Measurements from ENCODE around the gene AFMID. TPM values are rescaled to one million over a fixed set of nuclear protein-coding genes. Genes with fewer than 3 reads are reported as not detected.
"Not testable (repeated sequence)": the region's sequence is repeated elsewhere in the genome, so short reads cannot be mapped to it uniquely, and the experiment has no call there.

The AFMID gene, protein sequence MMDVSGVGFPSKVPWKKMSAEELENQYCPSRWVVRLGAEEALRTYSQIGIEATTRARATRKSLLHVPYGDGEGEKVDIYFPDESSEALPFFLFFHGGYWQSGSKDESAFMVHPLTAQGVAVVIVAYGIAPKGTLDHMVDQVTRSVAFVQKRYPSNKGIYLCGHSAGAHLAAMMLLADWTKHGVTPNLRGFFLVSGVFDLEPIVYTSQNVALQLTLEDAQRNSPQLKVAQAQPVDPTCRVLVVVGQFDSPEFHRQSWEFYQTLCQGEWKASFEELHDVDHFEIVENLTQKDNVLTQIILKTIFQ
- total RNA-seq (2014; rRNA removed; shearing (Covaris generic)), result 97.1 and 110 TPM in 2 replicates

GRCh38 chr17:78186692-78187595 is at the start of gene AFMID, which contains the start of gene TK1:
AFMID (plus strand) TSS chr17:78187362; CDS start chr17:78187371, 9 bp downstream.
TK1 (minus strand) TSS chr17:78187052; CDS start chr17:78186994, 58 bp downstream.
- Histone ChIP-seq H3K27me3 (no peaks in the 10 kb centered on the region), H3K4me3 (peak within 1 kb of the TSS; percentile 76), H3K36me3 (peaks cover 40% of the 10 kb centered on the region), H3K4me1 (peaks cover 22% of the 10 kb centered on the region), H3K9me3 (replicated peaks) (no peaks in the 10 kb centered on the region), H3K27ac (peak within 1 kb of the TSS; percentile 82)
- DNase-seq, result peak; percentile 100

GRCh38 chr17:78137392-78138203 is 49.6 kb upstream of the AFMID start:
- Histone ChIP-seq H3K36me3 (no peaks in the 10 kb centered on the region), H3K27ac (no peak overlapping the region), H3K9me3 (replicated peaks) (no peaks in the 10 kb centered on the region), H3K4me3 (no peak overlapping the region), H3K4me1 (no peaks in the 10 kb centered on the region), H3K27me3 (no peaks in the 10 kb centered on the region)
- no peak for DNase-seq

DNA sequence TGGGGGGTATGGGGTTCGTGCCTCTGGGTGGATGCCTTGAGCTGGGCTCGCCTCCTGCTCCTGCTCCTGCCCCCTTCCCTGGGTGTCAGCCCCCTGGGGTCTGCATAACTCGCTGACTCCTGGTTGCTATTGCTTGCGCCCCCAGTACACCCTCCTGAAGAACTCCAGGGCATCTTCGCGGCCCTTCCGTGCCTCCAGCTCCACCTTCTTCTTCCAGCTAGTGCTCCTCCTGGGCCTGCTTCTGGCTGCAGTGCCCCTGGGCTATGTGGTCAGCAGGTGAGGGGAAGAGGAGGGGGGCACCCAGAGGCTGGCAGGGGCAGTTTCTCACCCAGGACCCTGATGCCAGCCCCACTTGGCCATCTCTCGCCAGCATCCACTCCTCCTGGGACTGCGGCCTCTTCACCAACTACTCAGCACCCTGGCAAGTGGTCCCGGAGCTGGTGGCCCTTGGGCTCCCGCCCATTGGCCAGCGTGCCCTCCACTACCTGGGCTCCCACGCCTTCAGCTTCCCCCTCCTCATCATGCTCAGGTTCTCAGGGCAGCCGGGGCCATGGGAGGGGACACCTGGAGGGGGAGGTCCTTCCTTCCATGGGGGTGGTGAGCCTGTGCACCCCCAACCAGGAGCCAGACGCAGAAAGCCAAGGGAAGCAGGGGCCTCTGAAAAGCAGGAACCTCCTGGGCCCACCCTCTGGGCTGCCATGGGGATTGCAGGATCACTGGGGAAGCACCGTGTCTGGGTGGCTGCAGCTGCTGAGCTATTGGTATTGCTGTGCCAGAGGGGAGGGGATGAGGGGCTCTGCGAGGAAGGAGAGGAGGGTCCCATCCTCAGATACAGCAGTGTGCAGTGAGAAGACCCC is 48.7 kb upstream of the AFMID start:
- no peak for DNase-seq
- H3K27ac ChIP-seq, result no peak overlapping the region

GRCh38 chr17:78139861-78140168 is 47.3 kb upstream of the AFMID start:
- DNase-seq; H3K36me3 ChIP-seq; H3K27ac ChIP-seq; H3K27me3 ChIP-seq; H3K4me3 ChIP-seq; H3K9me3 ChIP-seq (replicated peaks): not testable (repeated sequence)
- H3K4me1 ChIP-seq, result peaks cover 18% of the 10 kb centered on the region

More for the DNA sequence above, 48.7 kb upstream of the AFMID start:
- no peaks in the 10 kb centered on the region for H3K36me3 ChIP-seq
- no peaks in the 10 kb centered on the region for H3K9me3 ChIP-seq (replicated peaks)
- H3K27me3 ChIP-seq, result no peaks in the 10 kb centered on the region
- H3K4me3 ChIP-seq, result no peak overlapping the region
- peaks cover 4% of the 10 kb centered on the region for H3K4me1 ChIP-seq

GRCh38 chr17:78140169-78141051 is 46.8 kb upstream of the AFMID start:
- H3K4me1 ChIP-seq, result peaks cover 24% of the 10 kb centered on the region
- H3K27ac ChIP-seq, result no peak overlapping the region
- DNase-seq, result peak; percentile 100
- no peak overlapping the region for H3K4me3 ChIP-seq
- no peaks in the 10 kb centered on the region for H3K36me3 ChIP-seq
- no peaks in the 10 kb centered on the region for H3K9me3 ChIP-seq (replicated peaks)
- H3K27me3 ChIP-seq, result no peaks in the 10 kb centered on the region

- Histone ChIP-seq H3K4me3 (no peak overlapping the region), H3K27me3 (no peaks in the 10 kb centered on the region), H3K36me3 (no peaks in the 10 kb centered on the region), H3K4me1 (peaks cover 26% of the 10 kb centered on the region), H3K27ac (no peak overlapping the region), H3K9me3 (replicated peaks) (no peaks in the 10 kb centered on the region)
- no peak for DNase-seq
These were observed 45.6 kb upstream of the AFMID start for GRCh38 chr17:78141437-78142118.

DNA sequence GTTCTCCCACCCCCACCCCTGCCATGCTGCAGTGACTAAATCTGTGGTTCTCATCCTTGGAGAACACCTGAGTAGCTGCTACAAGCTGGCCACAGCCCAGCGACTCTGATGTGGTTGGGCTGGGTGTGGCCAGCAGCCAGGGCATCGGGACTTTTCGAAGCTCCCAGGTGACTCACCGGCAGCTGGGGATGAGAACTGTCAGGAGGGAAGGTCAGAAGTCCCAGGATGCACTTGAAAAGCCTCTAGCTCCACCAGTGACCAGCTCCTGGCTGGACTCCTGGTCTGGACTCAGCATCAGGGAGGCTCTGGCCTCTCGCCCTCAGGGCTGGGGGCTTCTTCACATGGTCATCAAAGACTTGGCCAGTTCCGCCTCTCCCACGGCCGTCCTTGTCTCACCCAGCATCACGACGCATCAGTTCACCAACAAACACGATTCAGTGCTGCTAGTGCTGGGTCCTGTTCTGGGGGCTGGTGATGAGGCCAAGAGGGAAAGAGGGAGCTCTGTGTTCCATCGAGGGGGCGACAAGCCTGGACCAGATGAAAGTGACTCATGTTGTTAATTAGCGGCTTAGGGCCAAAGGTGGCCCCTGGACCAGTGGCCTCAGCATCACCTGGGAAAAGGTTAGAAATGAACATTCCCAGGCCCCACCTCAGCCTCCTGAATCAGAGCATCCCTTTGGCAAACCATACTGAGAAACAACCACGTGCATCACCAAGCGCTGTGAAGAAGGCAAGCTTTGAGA is 44.9 kb upstream of the AFMID start:
- H3K4me3 ChIP-seq, result no peak overlapping the region
- peaks cover 26% of the 10 kb centered on the region for H3K4me1 ChIP-seq
- H3K27me3 ChIP-seq, result no peaks in the 10 kb centered on the region; the same call in 1 of the 2 replicates
- DNase-seq, result no peak
- H3K27ac ChIP-seq, result no peak overlapping the region
- no peaks in the 10 kb centered on the region for H3K9me3 ChIP-seq (replicated peaks)
- no peaks in the 10 kb centered on the region for H3K36me3 ChIP-seq

DNA sequence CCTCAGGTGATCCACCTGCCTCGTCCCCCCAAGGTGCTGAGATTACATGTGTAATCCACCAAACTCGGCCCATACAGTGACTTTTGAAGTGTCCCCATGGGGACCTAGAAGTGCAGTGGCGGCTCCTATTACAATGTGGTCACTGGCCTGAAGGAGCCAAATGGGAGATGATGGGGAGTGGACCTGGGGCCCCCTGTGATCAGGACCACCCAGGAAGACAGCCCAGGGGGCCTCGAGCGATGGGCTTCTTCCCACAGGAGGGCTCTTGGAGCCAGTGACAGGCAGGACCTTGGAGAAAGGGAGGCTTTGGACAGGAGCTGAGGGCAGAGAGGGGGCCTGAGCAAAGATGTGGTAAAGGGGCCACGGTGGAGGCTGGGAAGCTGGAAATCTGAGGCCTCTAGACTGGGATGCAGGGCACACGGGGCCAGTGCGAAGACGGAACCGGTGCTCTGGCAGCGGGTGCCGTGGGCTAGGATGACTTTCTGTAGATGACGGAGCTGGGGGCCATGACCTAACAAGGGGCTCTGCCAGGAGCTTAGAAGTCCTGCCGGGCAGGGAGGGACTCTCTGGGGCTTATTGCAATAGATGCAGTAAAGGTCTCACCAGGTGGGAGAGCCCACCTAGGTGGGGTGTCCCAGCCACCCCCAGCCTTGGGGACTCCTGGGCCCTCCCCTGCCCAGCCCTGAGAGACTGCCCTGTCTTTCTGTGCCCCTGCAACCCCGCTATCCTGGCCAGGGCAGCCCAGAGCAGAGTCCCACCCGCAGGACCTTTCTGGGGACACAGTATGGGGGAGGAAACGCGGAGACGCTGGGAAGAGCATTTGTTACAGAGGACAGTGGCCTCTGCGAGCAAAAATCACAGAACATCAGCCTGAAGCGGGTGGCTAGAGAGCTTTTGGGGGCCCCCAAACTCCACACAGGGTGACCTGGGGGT is 43.7 kb upstream of the AFMID start:
- Histone ChIP-seq H3K27ac (no peak overlapping the region), H3K36me3 (no peaks in the 10 kb centered on the region), H3K9me3 (replicated peaks) (no peaks in the 10 kb centered on the region), H3K27me3 (no peaks in the 10 kb centered on the region; the same call in 1 of the 2 replicates), H3K4me3 (no peak overlapping the region), H3K4me1 (peaks cover 26% of the 10 kb centered on the region)
- DNase-seq, result peak in 1 of 2 experiments; percentile 50

- Histone ChIP-seq H3K27ac (no peak overlapping the region), H3K27me3 (no peaks in the 10 kb centered on the region; the same call in 1 of the 2 replicates), H3K4me1 (peaks cover 26% of the 10 kb centered on the region), H3K36me3 (no peaks in the 10 kb centered on the region), H3K9me3 (replicated peaks) (no peaks in the 10 kb centered on the region), H3K4me3 (no peak overlapping the region)
- peak; percentile 78 to 86 for DNase-seq
These were observed 42.9 kb upstream of the AFMID start for GRCh38 chr17:78144147-78144719.

GRCh38 chr17:78144736-78145641 is 42.2 kb upstream of the AFMID start:
- peak; percentile 58 to 60 for DNase-seq
- no peaks in the 10 kb centered on the region; the same call in 1 of the 2 replicates for H3K27me3 ChIP-seq
- H3K4me1 ChIP-seq, result peaks cover 26% of the 10 kb centered on the region
- no peak overlapping the region for H3K27ac ChIP-seq
- H3K4me3 ChIP-seq, result no peak overlapping the region
- no peaks in the 10 kb centered on the region for H3K9me3 ChIP-seq (replicated peaks)
- no peaks in the 10 kb centered on the region for H3K36me3 ChIP-seq

Data from SJCRH30 (cell line).